HG02588 (cell line): Measurements from ENCODE around the gene DNAJC21.

ENCODE experiments used
- ATAC-seq: cut with Tn5 transposase; IDR thresholded peaks from one replicate; pipeline ENCODE4 v1.9.1; 2021; ENCODE audit warnings: mild to moderate bottlenecking, moderate library complexity; ENCODE audit not compliant: unreplicated experiment

The DNAJC21 gene

GRCh38 chr5:34929134-34929719 lies at the start of gene DNAJC21:
TSS of gene DNAJC21 (plus strand) at chr5:34929559. CDS start at chr5:34929820, 261 bp downstream.
- peak; percentile 83 for ATAC-seq

GRCh38 chr5:34881246-34881645 lies 48.1 kb upstream of the DNAJC21 start:
- ATAC-seq, result no peak

GRCh38 chr5:34886392-34887119 lies 42.8 kb upstream of the DNAJC21 start:
- ATAC-seq, result no peak

- no peak for ATAC-seq
Measured at GRCh38 chr5:34889394-34889793, 40.0 kb upstream of the DNAJC21 start.

- no peak for ATAC-seq
Measured at GRCh38 chr5:34891981-34892380, 37.4 kb upstream of the DNAJC21 start.

- ATAC-seq, result no peak
Measured at GRCh38 chr5:34892414-34892813, 36.9 kb upstream of the DNAJC21 start.

- no peak for ATAC-seq
Measured at GRCh38 chr5:34894716-34895115, 34.6 kb upstream of the DNAJC21 start.

- no peak for ATAC-seq
Measured at GRCh38 chr5:34895641-34896419, 33.5 kb upstream of the DNAJC21 start.

GRCh38 chr5:34897646-34898045 lies 31.7 kb upstream of the DNAJC21 start:
- no peak for ATAC-seq

GRCh38 chr5:34898258-34898895 lies 31.0 kb upstream of the DNAJC21 start:
- no peak for ATAC-seq

GRCh38 chr5:34899066-34899465 lies 30.3 kb upstream of the DNAJC21 start:
- no peak for ATAC-seq

- no peak for ATAC-seq
Measured at GRCh38 chr5:34900652-34901051, 28.7 kb upstream of the DNAJC21 start.

- ATAC-seq, result no peak
Measured at GRCh38 chr5:34903260-34903659, 26.1 kb upstream of the DNAJC21 start.

- no peak for ATAC-seq
Measured at GRCh38 chr5:34905564-34905963, 23.8 kb upstream of the DNAJC21 start.

GRCh38 chr5:34913072-34913471 lies 16.3 kb upstream of the DNAJC21 start:
- ATAC-seq, result no peak

- ATAC-seq, result peak; percentile 4
Measured at GRCh38 chr5:34914671-34915138, 14.7 kb upstream of the DNAJC21 start.

- peak; percentile 98 for ATAC-seq
Measured at GRCh38 chr5:34915139-34915855, 14.1 kb upstream of the DNAJC21 start, which contains the start of the genes BRIX1 and RAD1. TSS of gene BRIX1 (plus strand) at chr5:34915711. CDS start at chr5:34915739, 28 bp downstream. TSS of gene RAD1 (minus strand) at chr5:34915504. CDS start at chr5:34914892, 612 bp downstream.

GRCh38 chr5:34915856-34916192 lies 13.5 kb upstream of the DNAJC21 start:
- peak; percentile 7 for ATAC-seq

- ATAC-seq, result no peak
Measured at GRCh38 chr5:34916518-34916917, 12.8 kb upstream of the DNAJC21 start.

- ATAC-seq, result no peak
Measured at GRCh38 chr5:34918025-34918424, 11.3 kb upstream of the DNAJC21 start.
